NCI-H510A treated with DMSO at 0.1 percent for 48 hours (cell line): ENCODE measurements around the gene PDE4DIP.
"Not testable (repeated sequence)": the region's sequence is repeated elsewhere in the genome, so short reads cannot be mapped to it uniquely, and the experiment has no call there.

Experiments used
- DNase-seq: peaks from one replicate; lab custom pipeline; 2025; lab: John Stamatoyannopoulos, UW

The PDE4DIP gene

DNA sequence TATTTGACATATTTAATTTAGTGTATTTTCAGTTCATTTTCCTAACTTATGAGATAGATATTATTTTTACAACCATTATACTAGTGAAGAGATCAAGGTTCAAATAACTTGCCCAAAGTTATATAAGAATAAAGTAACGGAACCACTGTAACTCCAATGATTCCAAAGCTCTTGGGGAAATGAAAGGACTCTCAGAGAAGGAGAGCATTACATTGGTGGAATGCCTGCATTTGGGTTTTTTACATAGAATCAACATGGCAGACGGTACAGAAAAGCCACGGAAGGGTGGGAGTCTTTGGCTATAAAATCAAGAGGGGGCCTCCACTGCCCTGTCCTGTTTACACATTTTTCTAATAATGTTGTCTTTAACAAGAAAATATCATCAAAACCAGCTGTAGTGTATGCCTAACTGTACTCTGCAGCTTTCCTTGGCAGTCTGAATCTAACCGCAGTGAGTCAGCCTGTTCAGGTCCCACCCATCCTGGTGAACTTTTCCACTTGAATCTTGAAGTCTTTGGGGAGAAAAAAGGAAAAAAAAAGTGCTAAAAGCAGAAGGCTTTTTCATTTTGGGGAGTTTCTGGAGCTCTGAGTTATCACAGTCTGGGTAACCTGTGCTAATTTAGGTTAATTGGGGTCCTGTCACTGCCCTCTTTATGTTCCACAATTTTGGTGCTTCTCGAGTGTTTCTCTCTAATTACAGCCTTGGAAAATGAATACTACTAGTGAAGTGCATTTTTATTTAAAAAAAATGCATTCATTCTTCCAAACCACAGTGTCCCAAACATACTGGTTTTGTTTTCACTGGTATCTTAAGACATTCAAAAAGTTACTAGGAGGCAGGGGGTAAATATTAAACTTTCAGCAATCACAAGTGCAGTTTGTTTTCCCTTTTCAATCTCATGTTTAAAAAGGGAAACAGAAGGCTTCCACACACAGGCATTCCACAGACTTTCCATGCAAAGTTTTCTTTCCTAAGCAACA is 30.5 kb downstream of the PDE4DIP start:
- not testable (repeated sequence) for DNase-seq

DNA sequence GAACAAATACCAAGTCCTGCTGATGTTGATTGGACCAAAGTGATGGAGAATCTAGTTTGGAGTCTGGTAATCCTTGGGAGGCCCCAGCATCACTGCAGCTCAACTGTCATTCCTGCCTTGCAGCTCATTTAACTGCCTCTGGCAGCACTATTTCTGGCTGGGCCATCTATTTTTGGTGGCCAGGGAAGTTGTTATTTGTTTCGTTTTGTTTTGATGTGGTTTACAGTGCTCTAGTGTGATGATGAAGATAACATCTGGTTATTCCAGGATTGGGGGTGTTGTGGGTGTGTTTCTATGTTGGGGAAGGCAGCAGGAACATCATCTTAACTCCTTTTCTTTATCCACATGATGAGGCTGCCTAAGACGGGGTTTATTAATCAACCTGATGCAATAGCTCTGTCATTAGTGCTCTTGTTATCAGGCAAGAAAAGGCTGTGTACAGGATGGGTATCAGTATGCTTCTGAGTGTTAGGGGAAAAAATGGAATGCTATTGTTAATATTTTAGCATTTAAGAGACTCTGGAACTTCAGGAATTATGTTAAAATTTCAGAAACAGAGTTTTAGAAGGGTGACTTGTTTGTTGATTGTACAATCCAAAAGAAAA is 35.7 kb downstream of the PDE4DIP start:
- not testable (repeated sequence) for DNase-seq

DNA sequence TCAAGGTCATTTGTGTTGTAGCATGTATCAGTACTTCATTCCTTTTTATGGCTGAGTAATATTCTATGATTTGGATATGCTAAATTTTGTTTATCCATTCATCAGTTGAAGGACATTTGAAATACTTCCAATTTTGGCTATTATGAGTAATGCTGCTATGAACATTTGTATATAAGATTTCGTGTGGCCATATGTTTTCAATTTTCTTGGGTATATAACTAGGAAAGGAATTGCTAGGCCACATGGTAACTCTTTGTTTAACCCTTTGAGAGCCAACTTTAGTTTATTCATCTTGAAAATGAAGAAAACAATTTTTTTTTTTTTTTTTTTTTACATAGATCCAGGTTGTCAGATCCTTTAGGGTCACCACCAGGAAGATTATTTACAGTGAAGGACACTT is 37.0 kb downstream of the PDE4DIP start:
- not testable (repeated sequence) for DNase-seq

DNA sequence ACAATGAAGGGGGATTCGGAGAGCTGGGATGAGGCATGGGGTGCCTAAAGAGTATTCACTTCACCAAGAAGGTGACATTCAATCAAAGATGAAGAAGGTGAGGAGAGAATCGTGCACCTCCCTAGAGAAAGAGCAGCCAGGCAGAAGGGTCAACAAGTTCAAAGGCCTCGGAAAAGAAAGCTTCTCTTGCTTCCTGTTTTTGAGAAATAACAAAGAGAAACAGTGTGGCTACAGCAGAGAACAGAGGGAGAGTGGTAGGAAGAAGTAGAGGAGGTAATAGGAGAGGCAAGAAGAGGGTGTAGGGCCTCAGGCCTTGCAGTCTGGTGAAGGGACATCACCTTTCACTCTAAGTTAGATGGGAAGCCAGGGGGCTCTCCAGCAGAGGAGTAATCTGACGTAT is 41.0 kb downstream of the PDE4DIP start:
- DNase-seq = not testable (repeated sequence)

GRCh38 chr1:148886293-148886692 is 42.1 kb downstream of the PDE4DIP start:
- not testable (repeated sequence) for DNase-seq

GRCh38 chr1:148888597-148888996 is 44.4 kb downstream of the PDE4DIP start:
- DNase-seq = not testable (repeated sequence)

- not testable (repeated sequence) for DNase-seq
Observed at GRCh38 chr1:148889267-148890074, 45.2 kb downstream of the PDE4DIP start.

DNA sequence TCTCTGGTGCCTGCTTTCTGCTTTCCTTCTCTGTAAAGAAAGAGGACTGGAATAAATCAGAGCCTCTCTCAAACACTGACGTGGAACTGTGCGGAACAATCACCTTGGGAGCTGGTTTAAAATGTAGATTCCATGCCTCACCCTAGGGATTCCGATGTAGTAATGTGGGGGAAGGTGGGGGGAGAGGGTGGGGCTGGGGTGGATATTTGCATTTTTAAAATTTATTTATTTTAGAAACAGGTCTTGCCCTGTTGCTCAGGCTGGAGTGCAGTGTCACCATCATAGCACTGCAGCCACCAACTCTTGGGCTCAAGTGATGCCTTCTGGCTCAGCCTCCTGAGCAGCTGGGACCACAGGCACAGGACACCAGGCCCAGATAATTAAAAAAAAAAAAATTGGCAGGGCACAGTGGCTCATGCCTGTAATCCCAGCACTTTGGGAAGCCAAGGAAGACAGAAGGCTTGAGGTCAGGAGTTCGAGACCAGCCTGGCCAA is 45.9 kb downstream of the PDE4DIP start:
- DNase-seq = not testable (repeated sequence)

DNA sequence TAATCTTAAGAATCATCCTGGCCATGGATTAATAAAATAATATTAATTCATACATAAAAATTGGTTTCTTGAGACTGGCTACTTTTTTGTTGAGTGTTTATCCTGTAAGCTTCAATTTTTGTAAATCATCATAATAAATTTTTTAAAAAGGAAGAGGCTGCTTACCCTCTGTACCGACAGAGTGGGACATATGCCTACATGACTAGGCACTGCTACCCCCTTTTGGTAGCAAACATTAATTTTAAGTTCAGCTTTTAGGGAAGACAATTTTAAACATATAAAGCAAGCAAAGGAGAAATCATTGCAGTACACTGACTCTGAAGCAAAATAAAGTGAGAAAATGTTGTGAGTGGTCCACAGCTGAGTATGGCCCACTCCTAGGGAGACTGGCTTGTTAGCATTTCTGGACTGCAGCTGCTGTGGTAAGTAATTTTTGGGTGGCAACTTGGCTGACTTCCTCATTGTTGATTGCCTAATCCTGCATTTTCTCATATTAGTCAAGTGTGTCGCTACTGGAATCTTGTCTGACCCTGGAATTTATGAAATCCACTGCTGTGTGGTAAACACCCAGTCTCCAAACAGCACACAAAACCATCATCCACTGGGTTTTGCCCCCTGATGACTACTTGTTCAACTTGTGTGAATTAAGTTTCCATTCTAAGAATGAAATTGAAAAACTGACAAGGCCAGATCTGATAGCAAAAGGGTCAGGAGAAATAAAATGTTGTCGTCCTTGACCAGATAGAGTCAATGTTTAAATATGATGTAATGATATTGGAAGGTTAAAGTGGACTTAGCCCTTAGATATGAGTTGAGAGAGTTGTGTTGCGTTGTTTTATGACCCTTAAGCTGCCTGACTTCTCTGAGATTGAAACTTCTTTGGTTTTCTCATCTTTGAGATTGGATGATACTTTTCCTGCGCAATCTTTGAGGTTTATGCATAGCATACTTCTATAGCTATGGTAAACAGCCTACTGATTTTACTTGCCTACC is 50.4 kb downstream of the PDE4DIP start:
- not testable (repeated sequence) for DNase-seq

DNA sequence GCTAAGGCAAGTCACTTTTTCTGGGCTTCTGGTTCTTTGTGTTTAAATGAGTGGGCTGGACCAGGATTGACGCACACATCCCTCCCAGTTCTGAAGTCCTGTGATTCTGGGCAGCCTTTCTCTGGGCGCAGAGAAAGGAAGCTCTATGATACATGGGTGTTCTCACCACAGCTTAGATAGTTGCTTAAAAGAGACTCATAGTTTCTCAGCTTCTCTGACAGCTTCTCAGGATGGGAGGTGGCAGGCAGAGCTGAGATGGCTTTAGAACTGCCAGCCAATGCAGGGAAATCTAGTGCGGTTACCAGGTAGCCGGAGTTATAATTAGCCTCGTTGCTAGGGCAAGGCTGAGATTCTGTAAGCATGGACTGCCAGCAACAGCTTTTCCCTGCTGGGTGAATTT is 55.8 kb downstream of the PDE4DIP start:
- DNase-seq = not testable (repeated sequence)

DNA sequence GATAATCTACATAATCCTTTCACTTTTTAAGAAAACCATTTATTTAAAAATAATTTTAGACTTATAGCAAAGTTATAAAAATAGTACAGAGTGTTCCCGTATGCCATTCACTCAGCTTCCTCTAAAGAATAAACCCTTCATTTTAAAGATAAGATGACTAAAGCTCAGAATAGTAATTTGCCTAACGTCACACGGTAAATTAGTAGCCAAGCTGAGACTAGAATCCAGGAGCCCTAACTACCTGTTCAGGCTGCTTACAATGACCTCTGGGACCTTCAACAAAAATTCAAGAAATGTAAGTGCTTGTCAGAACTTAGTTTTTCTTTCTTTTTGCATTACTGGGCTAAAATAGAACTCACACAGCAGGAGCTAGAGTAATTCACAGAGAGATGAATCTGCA is 56.5 kb downstream of the PDE4DIP start:
- DNase-seq = not testable (repeated sequence)

DNA sequence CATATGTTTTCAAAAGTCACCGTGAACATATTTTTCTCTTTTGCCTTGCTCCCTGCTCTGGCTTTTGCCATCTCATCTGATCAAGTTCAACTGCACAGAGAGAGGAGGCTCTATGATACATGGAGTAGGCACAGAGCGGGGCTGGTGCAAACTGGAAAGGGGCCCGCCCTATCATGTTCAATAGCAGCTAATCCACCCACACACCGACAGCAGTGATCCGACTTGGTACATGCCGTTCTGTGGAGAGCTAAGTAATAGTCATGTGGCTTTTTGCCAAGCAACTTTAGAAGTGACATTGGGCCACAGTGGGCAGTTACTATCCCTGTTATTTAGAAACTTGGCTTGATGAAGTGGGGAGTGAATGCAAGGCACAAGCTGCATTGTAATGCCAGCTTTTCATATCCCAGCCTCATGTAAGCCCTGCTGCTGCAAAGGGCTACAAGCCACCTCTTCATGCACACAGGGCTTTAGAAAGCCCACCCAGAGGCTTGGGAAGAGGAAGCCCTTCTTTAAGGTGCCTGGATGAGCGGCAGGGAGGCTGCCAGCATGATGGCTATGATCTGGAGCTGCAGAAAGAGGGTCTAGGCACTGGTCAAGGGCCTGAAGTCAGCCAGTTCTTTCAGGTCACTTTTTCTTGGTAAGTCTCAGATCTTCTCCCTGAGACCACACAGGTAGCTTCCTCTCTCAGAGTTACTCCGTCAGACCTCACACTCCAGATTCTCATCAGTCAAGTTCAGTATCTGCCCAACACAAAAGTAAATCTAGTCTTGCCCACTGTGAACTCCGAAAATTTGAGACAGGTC is 57.1 kb downstream of the PDE4DIP start:
- DNase-seq = not testable (repeated sequence)

DNA sequence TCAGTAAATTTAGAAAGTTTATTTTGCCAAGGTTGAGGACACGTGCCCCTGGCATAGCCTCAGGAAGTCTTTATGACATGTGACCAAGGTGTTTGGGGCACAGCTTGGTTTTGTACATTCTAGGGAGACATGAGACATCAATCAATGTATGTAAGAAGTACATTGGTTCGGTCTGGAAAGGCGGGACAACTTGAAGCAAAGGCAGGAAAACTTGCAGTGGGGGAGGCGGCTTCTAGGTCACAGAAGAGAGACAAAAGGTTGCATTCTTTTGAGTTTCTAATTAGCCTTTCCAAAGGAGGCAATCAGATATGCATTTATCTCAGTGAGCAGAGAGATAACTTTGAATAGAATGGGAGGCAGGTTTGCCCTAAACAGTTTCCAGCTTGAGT is 57.7 kb downstream of the PDE4DIP start:
- DNase-seq = not testable (repeated sequence)

GRCh38 chr1:148909219-148909826 is 65.1 kb downstream of the PDE4DIP start:
- DNase-seq = not testable (repeated sequence)

DNA sequence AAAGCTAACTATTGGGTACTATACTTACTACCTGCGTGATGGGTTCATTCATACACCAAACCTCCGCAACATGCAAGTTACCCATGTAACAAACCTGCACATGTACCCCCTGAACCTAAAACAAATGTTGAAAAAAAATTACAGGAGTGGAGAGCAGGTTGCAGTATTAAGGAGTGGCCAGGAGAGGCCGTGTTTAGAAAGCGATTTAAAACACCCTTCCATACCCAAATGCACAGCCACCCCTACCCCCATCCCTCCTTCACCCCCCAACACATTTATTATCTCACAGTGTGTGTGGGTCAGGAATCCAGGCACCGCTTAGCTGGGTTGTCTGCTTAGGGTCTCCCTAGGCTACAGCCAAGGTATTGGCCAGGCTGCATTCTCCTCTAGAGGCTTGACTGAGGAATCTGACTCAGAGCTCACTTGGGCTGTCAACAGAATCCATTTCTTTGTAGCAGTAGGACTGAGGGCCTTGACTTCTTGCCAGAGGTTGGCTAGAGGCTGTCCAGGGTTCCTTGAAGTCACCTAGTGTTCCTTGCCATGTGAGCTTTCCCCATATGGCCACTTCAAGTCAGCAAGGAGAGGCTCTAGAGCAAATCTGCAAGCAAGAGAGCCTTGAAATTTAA is 67.2 kb downstream of the PDE4DIP start:
- not testable (repeated sequence) for DNase-seq

DNA sequence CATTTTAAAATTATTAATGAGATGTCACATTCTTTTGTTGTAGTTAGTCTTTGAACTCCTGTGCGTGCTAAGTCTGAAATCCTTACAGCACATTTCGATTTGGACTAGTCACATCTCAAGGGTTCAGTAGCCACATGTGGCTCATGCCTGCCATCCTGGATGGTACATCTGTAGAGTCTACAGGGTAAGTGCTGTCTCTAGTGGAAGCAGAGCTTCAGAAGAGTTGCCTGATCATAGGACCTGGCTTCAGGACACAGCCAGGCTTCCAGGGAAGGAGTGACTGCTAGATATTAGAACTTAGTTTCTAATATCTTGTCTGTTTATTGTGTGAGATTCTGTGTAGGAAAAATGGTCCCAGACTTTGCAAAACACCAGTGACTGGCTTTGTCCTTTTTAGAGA is 72.0 kb downstream of the PDE4DIP start:
- not testable (repeated sequence) for DNase-seq

DNA sequence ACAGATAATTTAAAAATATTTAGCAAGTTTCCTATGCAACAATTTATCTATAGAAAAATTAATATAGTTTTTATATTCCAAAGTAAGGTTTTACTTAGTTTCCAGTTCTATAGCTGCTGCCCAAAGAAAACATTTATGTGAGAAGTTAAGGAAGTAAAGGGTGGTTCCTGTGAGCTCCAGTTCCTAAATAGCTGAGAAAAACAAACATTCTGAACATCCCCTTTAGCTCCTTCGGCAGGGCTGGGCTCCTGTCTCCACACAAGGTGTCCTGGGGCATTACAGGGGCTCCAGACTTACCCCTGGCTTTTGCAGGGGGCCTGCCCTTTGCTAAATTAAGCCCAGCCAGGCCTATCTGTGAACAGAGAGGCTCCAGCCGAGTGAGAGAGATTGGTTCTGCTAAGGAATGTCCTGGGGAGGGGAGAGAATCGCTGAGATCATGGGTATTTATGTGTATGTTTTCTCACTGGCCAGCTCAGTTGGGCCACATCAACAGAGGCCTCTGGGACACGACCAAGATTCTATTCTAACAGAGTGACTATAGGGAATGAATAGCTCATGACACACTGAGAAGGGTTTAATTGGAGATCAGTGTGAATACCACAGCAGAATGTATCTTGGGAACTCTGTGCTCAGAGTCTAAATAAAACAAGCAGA is 72.6 kb downstream of the PDE4DIP start:
- not testable (repeated sequence) for DNase-seq

- peak; percentile 3 for DNase-seq
Observed at GRCh38 chr1:148918836-148919447, 74.7 kb downstream of the PDE4DIP start.
